ENCODE measurements around the gene KCNMA1.

GRCh38 chr10:77051837-77052236, 585.8 kb downstream of the KCNMA1 start:
- TF ChIP-seq CTCF (IDR thresholded peaks at IDR 0.05; ENCODE audit: insufficient read depth, low read length, poor library complexity, severe bottlenecking) (no peak), EZH2phosphoT487 (conservative IDR thresholded peaks at IDR 0.05; ENCODE audit: low read length) (no peak)

All from SU-DHL-6 (cell line).